Neural crest cell (in vitro differentiated cells): ENCODE results near the gene SLC14A1. TPM values are rescaled to one million over a fixed set of nuclear protein-coding genes. Genes with fewer than 3 reads are reported as not detected.

Source experiments
- DNase-seq: peaks from one replicate; pipeline ENCODE4 v3.0.0; 2021; ENCODE audit warnings: low read depth, mixed read lengths, low spot score
- H3K27ac Mint-ChIP-seq: one replicate; pipeline ENCODE4 v1.8.0; 2021; ENCODE audit warnings: mild to moderate bottlenecking, mixed read lengths; ENCODE audit not compliant: unreplicated experiment
- H3K27me3 Mint-ChIP-seq: 2 replicates; pipeline ENCODE4 v1.8.0; 2021; ENCODE audit warnings: low read depth, mild to moderate bottlenecking, mixed read lengths
- H3K36me3 Mint-ChIP-seq: 2 replicates; pipeline ENCODE4 v1.8.0; 2021; ENCODE audit warnings: low read depth, mild to moderate bottlenecking, mixed read lengths
- H3K4me1 Mint-ChIP-seq: 2 replicates; pipeline ENCODE4 v1.8.0; 2021; ENCODE audit warnings: mixed read lengths
- H3K4me3 Mint-ChIP-seq: one replicate; pipeline ENCODE4 v1.8.0; 2021; ENCODE audit warnings: mild to moderate bottlenecking, mixed read lengths
- H3K9me3 Mint-ChIP-seq: 2 replicates; pipeline ENCODE4 v1.8.0; 2021; ENCODE audit warnings: mixed read lengths
- total RNA-seq: library from RNA; stranded (reverse); gene quantifications from 2 replicates; pipeline ENCODE4 v1.2.1, GENCODE V29; 2021
- TF ChIP-seq, protein P1 (sequence below): fragments of 200-600 bp; sonication (generic); conservative IDR thresholded peaks from 2 replicates; pipeline ENCODE4 v1.5.0; 2021; ENCODE audit warnings: antibody characterized with exemption, mild to moderate bottlenecking

The SLC14A1 gene
- total RNA-seq, 1 donor from 2014 or later, result not detected

DNA sequence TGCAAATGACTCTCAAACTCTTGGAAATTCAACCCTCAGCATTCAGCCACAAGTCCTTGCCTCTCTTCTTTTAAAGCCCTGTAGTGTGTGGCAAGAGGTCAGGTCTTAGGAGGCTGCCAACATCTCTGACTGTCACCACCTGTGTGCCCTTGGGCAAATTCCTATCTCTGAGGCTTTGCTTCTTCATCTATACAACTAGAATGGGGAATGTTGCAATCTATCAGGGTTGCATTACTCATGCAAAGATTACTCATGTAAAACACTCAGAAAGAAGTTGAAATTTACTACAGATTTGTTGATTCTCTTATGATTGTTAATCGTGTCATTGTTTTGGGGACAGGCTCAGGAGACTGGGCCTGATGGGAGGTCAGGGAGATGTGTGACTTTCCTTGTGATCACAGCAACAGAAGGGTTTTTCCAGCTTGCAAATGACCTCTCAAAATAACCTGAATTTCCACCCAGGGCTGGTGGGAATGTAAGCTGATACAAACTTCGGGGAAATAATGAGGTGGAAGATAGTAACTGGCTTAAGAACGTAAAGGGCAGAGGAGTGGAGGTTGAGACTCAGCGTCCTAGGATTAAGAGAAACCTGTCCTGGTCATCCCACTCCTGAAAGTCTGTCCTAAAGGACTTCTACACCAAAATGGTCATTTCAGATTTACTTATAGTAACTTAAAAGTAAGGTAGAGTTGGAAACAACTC lies 69.4 kb downstream of the SLC14A1 start:
- Mint-ChIP-seq H3K4me1 (no peaks in the 10 kb centered on the region), H3K9me3 (peaks cover 4% of the 10 kb centered on the region), H3K27me3 (no peaks in the 10 kb centered on the region), H3K27ac (no peak overlapping the region), H3K36me3 (peaks cover 4% of the 10 kb centered on the region), H3K4me3 (no peak overlapping the region)
- TF ChIP-seq, protein P1, sequence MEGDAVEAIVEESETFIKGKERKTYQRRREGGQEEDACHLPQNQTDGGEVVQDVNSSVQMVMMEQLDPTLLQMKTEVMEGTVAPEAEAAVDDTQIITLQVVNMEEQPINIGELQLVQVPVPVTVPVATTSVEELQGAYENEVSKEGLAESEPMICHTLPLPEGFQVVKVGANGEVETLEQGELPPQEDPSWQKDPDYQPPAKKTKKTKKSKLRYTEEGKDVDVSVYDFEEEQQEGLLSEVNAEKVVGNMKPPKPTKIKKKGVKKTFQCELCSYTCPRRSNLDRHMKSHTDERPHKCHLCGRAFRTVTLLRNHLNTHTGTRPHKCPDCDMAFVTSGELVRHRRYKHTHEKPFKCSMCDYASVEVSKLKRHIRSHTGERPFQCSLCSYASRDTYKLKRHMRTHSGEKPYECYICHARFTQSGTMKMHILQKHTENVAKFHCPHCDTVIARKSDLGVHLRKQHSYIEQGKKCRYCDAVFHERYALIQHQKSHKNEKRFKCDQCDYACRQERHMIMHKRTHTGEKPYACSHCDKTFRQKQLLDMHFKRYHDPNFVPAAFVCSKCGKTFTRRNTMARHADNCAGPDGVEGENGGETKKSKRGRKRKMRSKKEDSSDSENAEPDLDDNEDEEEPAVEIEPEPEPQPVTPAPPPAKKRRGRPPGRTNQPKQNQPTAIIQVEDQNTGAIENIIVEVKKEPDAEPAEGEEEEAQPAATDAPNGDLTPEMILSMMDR, result no peak
- no peak for DNase-seq

DNA sequence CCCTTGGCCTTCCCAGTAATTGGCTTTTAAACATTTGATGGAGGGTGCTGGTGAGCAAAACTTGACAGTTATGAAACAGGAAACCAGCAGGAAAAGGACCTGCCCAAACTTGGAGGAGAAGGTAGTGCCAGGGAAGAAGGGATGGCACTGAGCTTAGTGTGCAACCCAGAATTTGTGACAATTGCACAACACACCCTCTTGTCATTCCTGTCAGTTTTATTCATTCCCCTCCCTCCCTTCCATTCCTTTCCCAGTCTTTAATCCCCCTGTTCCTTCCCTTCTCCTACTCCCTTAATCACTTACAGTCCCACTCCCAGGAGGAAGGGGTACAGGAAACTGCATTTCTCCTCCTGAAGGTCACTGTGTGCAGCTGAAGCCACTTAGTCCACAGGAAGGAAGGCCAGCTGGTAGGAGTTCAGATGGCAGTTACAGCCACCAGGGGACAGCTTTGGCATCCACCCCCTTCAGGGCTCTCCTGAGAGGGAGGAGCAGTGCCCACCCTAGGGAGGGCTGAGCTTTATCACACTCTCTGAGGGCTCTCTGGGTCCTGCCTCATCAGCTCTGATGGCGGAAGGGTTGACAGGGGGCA lies 77.5 kb downstream of the SLC14A1 start:
- peaks cover 4% of the 10 kb centered on the region for H3K27me3 Mint-ChIP-seq
- no peak overlapping the region for H3K27ac Mint-ChIP-seq
- TF ChIP-seq, protein P1, result no peak
- peaks cover 20% of the 10 kb centered on the region for H3K9me3 Mint-ChIP-seq
- H3K4me1 Mint-ChIP-seq, result no peaks in the 10 kb centered on the region
- no peak for DNase-seq
- peaks cover 9% of the 10 kb centered on the region for H3K36me3 Mint-ChIP-seq
- no peak overlapping the region for H3K4me3 Mint-ChIP-seq

Other genes starting within 250 kb of the SLC14A1 start
- gene SLC14A2, start 108.7 kb upstream of the SLC14A1 start, total RNA-seq, result not detected in 2 replicates
- not detected in 2 replicates for gene SIGLEC15, start 101.5 kb downstream of the SLC14A1 start, total RNA-seq
- gene EPG5, start 243.1 kb downstream of the SLC14A1 start, total RNA-seq, result 15.4 and 20.5 TPM in 2 replicates